HepG2 (cell line): ENCODE data around the gene CGREF1. TPM values are rescaled to one million over a fixed set of nuclear protein-coding genes. Genes with fewer than 3 reads are reported as not detected.

ENCODE experiments used
- HDAC2 ChIP-seq: sonication (generic); formaldehyde crosslinking; IDR thresholded peaks from 2 replicates; pipeline ENCODE4 v1.4.0; 2020; ENCODE audit warnings: missing genetic modification reagents
- IRF2 ChIP-seq: IDR thresholded peaks from 2 replicates; pipeline ENCODE4 v1.6.1; 2018; ENCODE audit warnings: missing genetic modification reagents, missing compliant biosample characterization
- NR2F6 ChIP-seq, 2 experiments: IDR thresholded peaks; 2 replicates each; pipeline ENCODE4 v1.6.1; 2016; ENCODE audit warnings: antibody characterized with exemption in 1 of 2, mild to moderate bottlenecking in 1 of 2
- RFX1 ChIP-seq: fragments of 450-650 bp; IDR thresholded peaks from 2 replicates; pipeline ENCODE4 v1.6.1; 2017
- SOX6 ChIP-seq, 2 experiments: fragments of 450-650 bp in 1 of 2; sonication (generic) in 1 of 2; formaldehyde crosslinking in 1 of 2; IDR thresholded peaks; 2 replicates each; pipeline versions ENCODE4 v1.4.0 to v1.6.1; 2017 to 2020; ENCODE audit warnings: antibody characterized with exemption in 1 of 2, mild to moderate bottlenecking in 1 of 2, missing genetic modification reagents in 1 of 2
- TBX2 ChIP-seq: sonication (generic); formaldehyde crosslinking; IDR thresholded peaks from 2 replicates; pipeline ENCODE4 v1.5.0; 2020; ENCODE audit warnings: missing genetic modification reagents, mild to moderate bottlenecking, borderline replicate concordance
- TCF7L2 ChIP-seq: IDR thresholded peaks from 2 replicates; pipeline ENCODE4 v1.6.1; 2011; ENCODE audit warnings: mild to moderate bottlenecking, low read depth, low read length, moderate library complexity
- ZFP41 ChIP-seq: sonication (generic); formaldehyde crosslinking; IDR thresholded peaks from 2 replicates; pipeline ENCODE4 v1.4.0; 2020; ENCODE audit warnings: mild to moderate bottlenecking, missing genetic modification reagents, borderline replicate concordance
- ZNF124 ChIP-seq: sonication (generic); formaldehyde crosslinking; IDR thresholded peaks from 2 replicates; pipeline ENCODE4 v1.4.0; 2020; ENCODE audit warnings: missing genetic modification reagents
- polyA plus RNA-seq, 8 experiments: library from polyadenylated mRNA; depleted of rRNA in 3 of 8; stranded (reverse) in 7 of 8; unstranded in 1 of 8; fragments of >200 nt; fragmentation: Illumina TruSeq in 4 of 8; extraction: Trizol in 4 of 8; gene quantifications; 2 replicates each; pipeline versions ENCODE4 v1.2.1 to v1.2.3, GENCODE V29; 2011 to 2016; ENCODE audit warnings: low read depth in 4 of 8, missing spikeins in 1 of 8, mixed read lengths in 1 of 8; ENCODE audit not compliant: insufficient read depth in 1 of 8
- total RNA-seq, 5 experiments: library from RNA; depleted of rRNA; stranded (reverse); fragments of >200 nt; fragmentation: Illumina TruSeq; extraction: Trizol; gene quantifications; 2 replicates each; pipeline ENCODE4 v1.2.3, GENCODE V29; 2016; ENCODE audit warnings: low read depth in 1 of 5
- TF ChIP-seq, protein P1 (sequence below): sonication (generic); formaldehyde crosslinking; IDR thresholded peaks from 2 replicates; pipeline ENCODE4 v1.5.0; 2020; ENCODE audit warnings: mild to moderate bottlenecking, missing genetic modification reagents, moderate library complexity
- TF ChIP-seq, protein P2 (sequence below): sonication (generic); formaldehyde crosslinking; IDR thresholded peaks from 2 replicates; pipeline ENCODE4 v1.5.1; 2020; ENCODE audit warnings: missing genetic modification reagents, mild to moderate bottlenecking, borderline replicate concordance
- TF ChIP-seq, protein P3 (sequence below): sonication (generic); formaldehyde crosslinking; IDR thresholded peaks from 2 replicates; pipeline ENCODE4 v1.4.0; 2020; ENCODE audit warnings: missing genetic modification reagents, borderline replicate concordance
- TF ChIP-seq, protein P4 (sequence below): sonication (generic); formaldehyde crosslinking; IDR thresholded peaks from 2 replicates; pipeline ENCODE4 v1.5.1; 2020; ENCODE audit warnings: mild to moderate bottlenecking, missing genetic modification reagents, moderate library complexity
- TF ChIP-seq, protein P5 (sequence below): sonication (generic); formaldehyde crosslinking; IDR thresholded peaks from 2 replicates; pipeline ENCODE4 v1.5.0; 2020; ENCODE audit warnings: missing genetic modification reagents, mild to moderate bottlenecking, borderline replicate concordance

The CGREF1 gene
- total and polyA plus RNA-seq, 2 of the 13 experiments (the other 11 are each of a cell fraction or from before 2014, with no cell fraction given), result 13.9 to 23.4 TPM

DNA sequence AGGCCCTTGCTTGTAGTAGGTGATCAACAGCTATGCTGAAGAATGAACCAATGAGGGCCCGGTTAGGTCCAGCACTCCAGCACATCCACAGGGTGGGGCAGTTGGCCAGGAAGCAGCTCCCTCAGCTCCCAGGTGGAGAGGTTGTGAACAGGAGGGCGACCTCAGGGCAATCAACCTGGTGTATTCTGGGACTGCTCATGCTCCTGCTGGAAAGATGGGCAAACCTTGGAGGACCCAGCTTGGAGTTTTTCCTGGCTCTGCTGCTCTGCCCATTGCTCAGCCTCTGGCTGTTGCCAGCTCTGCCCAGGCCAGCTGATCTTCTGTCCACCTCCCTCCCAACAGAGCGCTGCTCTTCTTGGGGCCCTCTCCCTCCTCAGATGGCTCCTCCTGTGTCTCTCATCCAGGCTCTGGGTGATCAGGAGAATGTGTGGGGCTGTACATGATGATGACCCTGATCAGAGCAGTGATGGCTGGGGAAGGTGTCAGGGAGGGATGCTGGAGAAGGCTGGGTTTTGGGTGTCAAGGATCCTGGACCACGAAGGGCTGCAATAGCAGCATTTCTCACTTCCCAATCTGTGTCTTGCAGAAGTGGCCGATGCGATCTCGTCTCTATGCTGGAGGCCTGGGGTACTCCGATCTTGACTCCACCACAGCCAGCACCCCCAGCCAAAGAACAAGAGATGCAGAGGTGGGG, 33.3 kb upstream of the CGREF1 start (continued):
- TF ChIP-seq, protein P1, sequence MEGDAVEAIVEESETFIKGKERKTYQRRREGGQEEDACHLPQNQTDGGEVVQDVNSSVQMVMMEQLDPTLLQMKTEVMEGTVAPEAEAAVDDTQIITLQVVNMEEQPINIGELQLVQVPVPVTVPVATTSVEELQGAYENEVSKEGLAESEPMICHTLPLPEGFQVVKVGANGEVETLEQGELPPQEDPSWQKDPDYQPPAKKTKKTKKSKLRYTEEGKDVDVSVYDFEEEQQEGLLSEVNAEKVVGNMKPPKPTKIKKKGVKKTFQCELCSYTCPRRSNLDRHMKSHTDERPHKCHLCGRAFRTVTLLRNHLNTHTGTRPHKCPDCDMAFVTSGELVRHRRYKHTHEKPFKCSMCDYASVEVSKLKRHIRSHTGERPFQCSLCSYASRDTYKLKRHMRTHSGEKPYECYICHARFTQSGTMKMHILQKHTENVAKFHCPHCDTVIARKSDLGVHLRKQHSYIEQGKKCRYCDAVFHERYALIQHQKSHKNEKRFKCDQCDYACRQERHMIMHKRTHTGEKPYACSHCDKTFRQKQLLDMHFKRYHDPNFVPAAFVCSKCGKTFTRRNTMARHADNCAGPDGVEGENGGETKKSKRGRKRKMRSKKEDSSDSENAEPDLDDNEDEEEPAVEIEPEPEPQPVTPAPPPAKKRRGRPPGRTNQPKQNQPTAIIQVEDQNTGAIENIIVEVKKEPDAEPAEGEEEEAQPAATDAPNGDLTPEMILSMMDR (CRISPR knock-in tag), result peak; percentile 95
- TF ChIP-seq, protein P2, sequence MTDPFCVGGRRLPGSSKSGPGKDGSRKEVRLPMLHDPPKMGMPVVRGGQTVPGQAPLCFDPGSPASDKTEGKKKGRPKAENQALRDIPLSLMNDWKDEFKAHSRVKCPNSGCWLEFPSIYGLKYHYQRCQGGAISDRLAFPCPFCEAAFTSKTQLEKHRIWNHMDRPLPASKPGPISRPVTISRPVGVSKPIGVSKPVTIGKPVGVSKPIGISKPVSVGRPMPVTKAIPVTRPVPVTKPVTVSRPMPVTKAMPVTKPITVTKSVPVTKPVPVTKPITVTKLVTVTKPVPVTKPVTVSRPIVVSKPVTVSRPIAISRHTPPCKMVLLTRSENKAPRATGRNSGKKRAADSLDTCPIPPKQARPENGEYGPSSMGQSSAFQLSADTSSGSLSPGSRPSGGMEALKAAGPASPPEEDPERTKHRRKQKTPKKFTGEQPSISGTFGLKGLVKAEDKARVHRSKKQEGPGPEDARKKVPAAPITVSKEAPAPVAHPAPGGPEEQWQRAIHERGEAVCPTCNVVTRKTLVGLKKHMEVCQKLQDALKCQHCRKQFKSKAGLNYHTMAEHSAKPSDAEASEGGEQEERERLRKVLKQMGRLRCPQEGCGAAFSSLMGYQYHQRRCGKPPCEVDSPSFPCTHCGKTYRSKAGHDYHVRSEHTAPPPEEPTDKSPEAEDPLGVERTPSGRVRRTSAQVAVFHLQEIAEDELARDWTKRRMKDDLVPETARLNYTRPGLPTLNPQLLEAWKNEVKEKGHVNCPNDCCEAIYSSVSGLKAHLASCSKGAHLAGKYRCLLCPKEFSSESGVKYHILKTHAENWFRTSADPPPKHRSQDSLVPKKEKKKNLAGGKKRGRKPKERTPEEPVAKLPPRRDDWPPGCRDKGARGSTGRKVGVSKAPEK (CRISPR knock-in tag), result no peak
- TF ChIP-seq IRF2 (0 out of 2 replicates have a peak, but pooled peaks have one; percentile 28), HDAC2 (CRISPR knock-in tag) (0 out of 2 replicates have a peak, but pooled peaks have one; percentile 37), ZNF124 (CRISPR knock-in tag) (no peak), RFX1 (no peak), ZFP41 (CRISPR knock-in tag) (0 out of 2 replicates have a peak, but pooled peaks have one; percentile 60), NR2F6 (IDR thresholded peaks at IDR 0.05) (no peak), NR2F6 (CRISPR knock-in tag; IDR thresholded peaks at IDR 0.05) (peak; percentile 65; the same call in 1 of the 2 replicates), TBX2 (CRISPR knock-in tag) (peak; percentile 31; the same call in 1 of the 2 replicates), SOX6 (IDR thresholded peaks at IDR 0.05) (no peak), SOX6 (CRISPR knock-in tag; IDR thresholded peaks at IDR 0.05) (0 out of 2 replicates have a peak, but pooled peaks have one; percentile 9), TCF7L2 (no peak)
- TF ChIP-seq, protein P3, sequence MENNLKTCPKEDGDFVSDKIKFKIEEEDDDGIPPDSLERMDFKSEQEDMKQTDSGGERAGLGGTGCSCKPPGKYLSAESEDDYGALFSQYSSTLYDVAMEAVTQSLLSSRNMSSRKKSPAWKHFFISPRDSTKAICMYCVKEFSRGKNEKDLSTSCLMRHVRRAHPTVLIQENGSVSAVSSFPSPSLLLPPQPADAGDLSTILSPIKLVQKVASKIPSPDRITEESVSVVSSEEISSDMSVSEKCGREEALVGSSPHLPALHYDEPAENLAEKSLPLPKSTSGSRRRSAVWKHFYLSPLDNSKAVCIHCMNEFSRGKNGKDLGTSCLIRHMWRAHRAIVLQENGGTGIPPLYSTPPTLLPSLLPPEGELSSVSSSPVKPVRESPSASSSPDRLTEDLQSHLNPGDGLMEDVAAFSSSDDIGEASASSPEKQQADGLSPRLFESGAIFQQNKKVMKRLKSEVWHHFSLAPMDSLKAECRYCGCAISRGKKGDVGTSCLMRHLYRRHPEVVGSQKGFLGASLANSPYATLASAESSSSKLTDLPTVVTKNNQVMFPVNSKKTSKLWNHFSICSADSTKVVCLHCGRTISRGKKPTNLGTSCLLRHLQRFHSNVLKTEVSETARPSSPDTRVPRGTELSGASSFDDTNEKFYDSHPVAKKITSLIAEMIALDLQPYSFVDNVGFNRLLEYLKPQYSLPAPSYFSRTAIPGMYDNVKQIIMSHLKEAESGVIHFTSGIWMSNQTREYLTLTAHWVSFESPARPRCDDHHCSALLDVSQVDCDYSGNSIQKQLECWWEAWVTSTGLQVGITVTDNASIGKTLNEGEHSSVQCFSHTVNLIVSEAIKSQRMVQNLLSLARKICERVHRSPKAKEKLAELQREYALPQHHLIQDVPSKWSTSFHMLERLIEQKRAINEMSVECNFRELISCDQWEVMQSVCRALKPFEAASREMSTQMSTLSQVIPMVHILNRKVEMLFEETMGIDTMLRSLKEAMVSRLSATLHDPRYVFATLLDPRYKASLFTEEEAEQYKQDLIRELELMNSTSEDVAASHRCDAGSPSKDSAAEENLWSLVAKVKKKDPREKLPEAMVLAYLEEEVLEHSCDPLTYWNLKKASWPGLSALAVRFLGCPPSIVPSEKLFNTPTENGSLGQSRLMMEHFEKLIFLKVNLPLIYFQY (CRISPR knock-in tag), result peak; percentile 66; the same call in 1 of the 2 replicates
- TF ChIP-seq, protein P4, sequence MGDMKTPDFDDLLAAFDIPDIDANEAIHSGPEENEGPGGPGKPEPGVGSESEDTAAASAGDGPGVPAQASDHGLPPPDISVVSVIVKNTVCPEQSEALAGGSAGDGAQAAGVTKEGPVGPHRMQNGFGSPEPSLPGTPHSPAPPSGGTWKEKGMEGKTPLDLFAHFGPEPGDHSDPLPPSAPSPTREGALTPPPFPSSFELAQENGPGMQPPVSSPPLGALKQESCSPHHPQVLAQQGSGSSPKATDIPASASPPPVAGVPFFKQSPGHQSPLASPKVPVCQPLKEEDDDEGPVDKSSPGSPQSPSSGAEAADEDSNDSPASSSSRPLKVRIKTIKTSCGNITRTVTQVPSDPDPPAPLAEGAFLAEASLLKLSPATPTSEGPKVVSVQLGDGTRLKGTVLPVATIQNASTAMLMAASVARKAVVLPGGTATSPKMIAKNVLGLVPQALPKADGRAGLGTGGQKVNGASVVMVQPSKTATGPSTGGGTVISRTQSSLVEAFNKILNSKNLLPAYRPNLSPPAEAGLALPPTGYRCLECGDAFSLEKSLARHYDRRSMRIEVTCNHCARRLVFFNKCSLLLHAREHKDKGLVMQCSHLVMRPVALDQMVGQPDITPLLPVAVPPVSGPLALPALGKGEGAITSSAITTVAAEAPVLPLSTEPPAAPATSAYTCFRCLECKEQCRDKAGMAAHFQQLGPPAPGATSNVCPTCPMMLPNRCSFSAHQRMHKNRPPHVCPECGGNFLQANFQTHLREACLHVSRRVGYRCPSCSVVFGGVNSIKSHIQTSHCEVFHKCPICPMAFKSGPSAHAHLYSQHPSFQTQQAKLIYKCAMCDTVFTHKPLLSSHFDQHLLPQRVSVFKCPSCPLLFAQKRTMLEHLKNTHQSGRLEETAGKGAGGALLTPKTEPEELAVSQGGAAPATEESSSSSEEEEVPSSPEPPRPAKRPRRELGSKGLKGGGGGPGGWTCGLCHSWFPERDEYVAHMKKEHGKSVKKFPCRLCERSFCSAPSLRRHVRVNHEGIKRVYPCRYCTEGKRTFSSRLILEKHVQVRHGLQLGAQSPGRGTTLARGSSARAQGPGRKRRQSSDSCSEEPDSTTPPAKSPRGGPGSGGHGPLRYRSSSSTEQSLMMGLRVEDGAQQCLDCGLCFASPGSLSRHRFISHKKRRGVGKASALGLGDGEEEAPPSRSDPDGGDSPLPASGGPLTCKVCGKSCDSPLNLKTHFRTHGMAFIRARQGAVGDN (CRISPR knock-in tag), result peak; percentile 88
- TF ChIP-seq, protein P5, sequence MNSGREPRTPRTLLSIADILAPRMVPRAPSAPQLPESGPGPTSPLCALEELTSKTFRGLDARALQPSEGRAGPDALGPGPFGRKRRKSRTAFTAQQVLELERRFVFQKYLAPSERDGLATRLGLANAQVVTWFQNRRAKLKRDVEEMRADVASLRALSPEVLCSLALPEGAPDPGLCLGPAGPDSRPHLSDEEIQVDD (CRISPR knock-in tag), result no peak
